Heart right ventricle (tissue), 16 donors: Measurements from ENCODE around the gene TCF12. TPM values are rescaled to one million over a fixed set of nuclear protein-coding genes. Genes with fewer than 3 reads are reported as not detected.

Experiments
- ATAC-seq, 8 donors: fragments of 200-7000 bp; cut with Tn5 transposase; one replicate each; pipeline ENCODE4 v1.9.1; 2020; ENCODE audit warnings: mild to moderate bottlenecking in 8 of 8, moderate library complexity in 8 of 8, moderate number of reproducible peaks in 1 of 8
- DNase-seq, 2 donors: peaks; one replicate each; pipeline ENCODE4 v3.0.0-alpha.2; 2020
- H3K27ac ChIP-seq, 10 donors: fragments of 200-600 bp; sonication (generic) in 2 of 10; one replicate each; pipeline versions ENCODE4 v1.5.0 to v1.8.0; 2020 to 2022; ENCODE audit warnings: mild to moderate bottlenecking in 3 of 10
- H3K27me3 ChIP-seq, 7 donors: fragments of 200-600 bp; one replicate each; pipeline ENCODE4 v1.8.0; 2021 to 2022; ENCODE audit warnings: mild to moderate bottlenecking in 2 of 7
- H3K36me3 ChIP-seq, 9 donors: fragments of 200-600 bp; sonication (generic) in 1 of 9; one replicate each; pipeline versions ENCODE4 v1.5.0 to v1.8.0; 2020 to 2022; ENCODE audit warnings: mild to moderate bottlenecking in 2 of 9
- H3K4me1 ChIP-seq, 9 donors: fragments of 200-600 bp; sonication (generic) in 1 of 9; one replicate each; pipeline versions ENCODE4 v1.5.0 to v1.8.0; 2020 to 2022; ENCODE audit warnings: mild to moderate bottlenecking in 4 of 9
- H3K4me3 ChIP-seq, 10 donors: fragments of 200-600 bp; sonication (generic) in 2 of 10; one replicate each; pipeline versions ENCODE4 v1.5.0 to v1.8.0; 2020 to 2022; ENCODE audit warnings: mild to moderate bottlenecking in 7 of 10, moderate library complexity in 2 of 10
- H3K9me3 ChIP-seq, 11 donors: fragments of 200-600 bp in 10 of 11; sonication (generic) in 2 of 11; one replicate each; pipeline versions ENCODE4 v1.5.0 to v1.8.0; 2013 to 2022; ENCODE audit warnings: mild to moderate bottlenecking in 2 of 11, control low read depth in 1 of 11, moderate library complexity in 1 of 11
- WGBS, 2 donors: extraction: QIAGEN DNeasy Blood & Tissue Kit; methylation state at CpG; one replicate each; pipeline ENCODE4 v1.1.7; 2013; ENCODE audit warnings: inconsistent platforms in 1 of 2; 5-methylcytosine and 5-hydroxymethylcytosine counted together
- intact Hi-C, 10 donors: fragments of 100-400 bp; cut with DNase I; formaldehyde crosslinking; loops; one replicate each; pipeline versions ENCODE4 v1.11.1 to v1.14.2; 2022
- polyA plus RNA-seq, 2 donors: library from polyadenylated mRNA; stranded (reverse); fragments of 200-250 nt; gene quantifications; one replicate each; pipeline ENCODE4 v1.2.3, GENCODE V29; 2013
- total RNA-seq, 10 donors: library from RNA; stranded (reverse); fragmentation: NEBNext Ultra II Directional in 3 of 10; extraction: Animal tissue kit (Norgen Biotek cat#: 25700) in 3 of 10; gene quantifications; one replicate each; pipeline versions ENCODE4 v1.2.1 to v1.2.4, GENCODE V29; 2021 to 2023
- TF ChIP-seq, protein P1 (sequence below), 9 donors: fragments of 200-600 bp; sonication (generic) in 2 of 9; IDR thresholded peaks; one replicate each; pipeline versions ENCODE4 v1.5.0 to v1.8.0; 2021 to 2022; ENCODE audit warnings: antibody characterized with exemption in 9 of 9, mild to moderate bottlenecking in 5 of 9, moderate library complexity in 1 of 9
- donor health status: Arrhythmogenic right ventricular cardiomyopathy.
- donor health status: ischemic (EF 13 %, LVEDD 7.1; RV severe dilation, severe dysfunction).
- donor health status: healthy with polysubstance abuse.
- donor health status: DM: no; HTN: yes; CAD: no.
- donor health status: DM: no; HTN: no; CAD: no.
- donor health status: ischemic (EF 25% LVEDD 6.9; RV normal size, moderate dysfunction).
- donor health status: ischemic (EF 25% LVEDD 5.7; RV mildly dilated, moderate dysfunction).
- donor health status: healthy.
- donor health status: DM: yes; HTN: yes; CAD: no.
- donor health status: Ischemic cardiomyopathy.
- donor health status: ischemic (EF 35%, LVEDD 5.7; RV mildly dilated, moderate dysfunction).
- donor health status: nonischemic (EF 11% LVEDD 7.7; RV severe dilation, severe dysfunction).
- donor health status: DM: yes; HTN: yes; CAD: no.
- donor health status: PGD.
- donor health status: ischemic (EF 29% LVEDD 5.4; RV normal size, mild dysfunction).
- donor health status: nonischemic (EF 23%, LVEDD 6.1; RV moderate dilation, normal function).

TCF12 gene
- total and polyA plus RNA-seq, 12 donors, result 8.7 to 55.7 (median 38.4) TPM

- Histone ChIP-seq H3K4me1 (peaks cover 0 to 45% (median 30%) of the 10 kb centered on the region in 9 donors), H3K27ac (no peak overlapping the region), H3K4me3 (no peak overlapping the region), H3K36me3 (no peaks in the 10 kb centered on the region), H3K9me3 (no peaks in the 10 kb centered on the region), H3K27me3 (no peaks in the 10 kb centered on the region)
- intact Hi-C loops, result loop anchor here (5.0 to 10.0 kb wide), 11 partner anchors 71 to 649 kb away; partner anchors contain the start of gene TCF12 (in 1 of the 10)
- DNase-seq, result no peak
- no peak for ATAC-seq
- WGBS, 2 donors, result 61 to 62% methylated on average over 1 of the region's 1 CpG
- TF ChIP-seq, protein P1, sequence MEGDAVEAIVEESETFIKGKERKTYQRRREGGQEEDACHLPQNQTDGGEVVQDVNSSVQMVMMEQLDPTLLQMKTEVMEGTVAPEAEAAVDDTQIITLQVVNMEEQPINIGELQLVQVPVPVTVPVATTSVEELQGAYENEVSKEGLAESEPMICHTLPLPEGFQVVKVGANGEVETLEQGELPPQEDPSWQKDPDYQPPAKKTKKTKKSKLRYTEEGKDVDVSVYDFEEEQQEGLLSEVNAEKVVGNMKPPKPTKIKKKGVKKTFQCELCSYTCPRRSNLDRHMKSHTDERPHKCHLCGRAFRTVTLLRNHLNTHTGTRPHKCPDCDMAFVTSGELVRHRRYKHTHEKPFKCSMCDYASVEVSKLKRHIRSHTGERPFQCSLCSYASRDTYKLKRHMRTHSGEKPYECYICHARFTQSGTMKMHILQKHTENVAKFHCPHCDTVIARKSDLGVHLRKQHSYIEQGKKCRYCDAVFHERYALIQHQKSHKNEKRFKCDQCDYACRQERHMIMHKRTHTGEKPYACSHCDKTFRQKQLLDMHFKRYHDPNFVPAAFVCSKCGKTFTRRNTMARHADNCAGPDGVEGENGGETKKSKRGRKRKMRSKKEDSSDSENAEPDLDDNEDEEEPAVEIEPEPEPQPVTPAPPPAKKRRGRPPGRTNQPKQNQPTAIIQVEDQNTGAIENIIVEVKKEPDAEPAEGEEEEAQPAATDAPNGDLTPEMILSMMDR (IDR thresholded peaks at IDR 0.05), result no peak
Measured at GRCh38 chr15:57143511-57144078, 225.2 kb downstream of the TCF12 start.

DNA sequence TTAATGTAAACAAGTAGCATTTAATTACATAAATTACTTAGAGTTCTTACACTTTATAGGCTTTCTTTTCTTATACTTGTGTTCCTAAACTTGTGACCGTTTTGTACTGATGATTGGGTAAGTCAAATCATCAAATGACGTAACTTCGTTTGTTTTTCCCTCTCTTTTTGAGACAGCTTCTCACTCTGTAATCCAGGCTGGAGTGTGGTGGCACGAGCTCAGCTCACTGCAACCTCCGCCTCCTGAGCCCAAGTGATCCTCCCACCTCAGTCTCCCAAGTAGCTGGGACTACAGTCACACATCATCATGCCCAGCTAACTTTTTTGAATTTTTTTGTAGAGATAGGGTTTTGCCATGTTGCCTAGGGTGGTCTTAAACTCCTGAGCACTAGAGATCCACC lies 226.0 kb downstream of the TCF12 start:
- TF ChIP-seq, protein P1 (IDR thresholded peaks at IDR 0.05), result no peak
- Histone ChIP-seq H3K36me3 (no peaks in the 10 kb centered on the region), H3K4me3 (no peak overlapping the region), H3K27ac (no peak overlapping the region), H3K4me1 (peaks cover 0 to 52% (median 34%) of the 10 kb centered on the region in 9 donors), H3K27me3 (no peaks in the 10 kb centered on the region), H3K9me3 (no peaks in the 10 kb centered on the region)
- ATAC-seq (no peak), DNase-seq (no peak)
- intact Hi-C loops, result loop anchor here (5.0 to 10.0 kb wide), 11 partner anchors 70 to 650 kb away; partner anchors contain the start of gene TCF12 (in 1 of the 10)
- 68 to 78% methylated on average over 5 of the region's 5 CpGs for WGBS, 2 donors

- DNase-seq, result peak in 1 of 2 donors; percentile 57
- H3K4me1 ChIP-seq, result peaks cover 0 to 53% (median 44%) of the 10 kb centered on the region in 9 donors
- TF ChIP-seq, protein P1 (IDR thresholded peaks at IDR 0.05), result peak; percentile 55 to 88 (median 82)
- 19% methylated on average over 4 of the region's 4 CpGs for WGBS, 2 donors
- H3K36me3 ChIP-seq, result peaks cover 0 to 4% (median 0%) of the 10 kb centered on the region in 9 donors
- H3K9me3 ChIP-seq, result peaks cover 0 to 8% (median 3%) of the 10 kb centered on the region in 11 donors
- H3K27me3 ChIP-seq, result no peaks in the 10 kb centered on the region
- peak overlapping the region in 7 of 10 donors; percentile 36 to 62 (median 54) for H3K27ac ChIP-seq
- intact Hi-C loops, result loop anchor here (1.0 to 10.0 kb wide), 18 partner anchors 66 to 652 kb away; partner anchors contain the start of gene TCF12 (in 1 of the 10)
- ATAC-seq, result peak in 7 of 8 donors; percentile 39 to 76 (median 65)
- peak overlapping the region in 7 of 10 donors; percentile 9 to 43 (median 33) for H3K4me3 ChIP-seq
Measured at GRCh38 chr15:57146506-57147201, 228.2 kb downstream of the TCF12 start.

DNA sequence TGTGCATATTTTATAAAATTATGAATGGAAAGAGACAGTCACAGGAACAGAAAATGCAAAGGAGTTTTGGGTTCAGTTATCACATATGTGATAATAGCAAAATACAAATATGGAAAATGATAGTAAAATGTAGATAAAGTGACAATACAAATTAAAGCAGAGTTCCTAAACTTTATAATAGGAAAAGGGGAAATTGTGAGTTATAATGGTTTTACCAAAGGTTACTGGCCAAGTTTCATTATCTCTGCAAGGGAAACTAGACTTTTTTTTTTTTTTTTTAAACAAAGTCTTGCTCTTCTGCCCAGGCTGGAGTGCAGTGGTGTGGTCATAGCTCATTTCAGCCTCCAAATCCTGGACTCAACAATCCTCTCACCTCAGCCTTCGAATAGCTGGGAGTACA lies 229.2 kb downstream of the TCF12 start:
- TF ChIP-seq, protein P1 (IDR thresholded peaks at IDR 0.05), result no peak
- H3K27me3 ChIP-seq, result no peaks in the 10 kb centered on the region
- H3K4me1 ChIP-seq, result peaks cover 0 to 53% (median 45%) of the 10 kb centered on the region in 9 donors
- 93 to 94% methylated on average over 1 of the region's 1 CpG for WGBS, 2 donors
- ATAC-seq, result peak in 2 of 8 donors; percentile 12 to 32
- H3K4me3 ChIP-seq, result no peak overlapping the region
- H3K27ac ChIP-seq, result peak overlapping the region in 4 of 10 donors; percentile 10 to 62 (median 43)
- peaks cover 0 to 9% (median 0%) of the 10 kb centered on the region in 9 donors for H3K36me3 ChIP-seq
- H3K9me3 ChIP-seq, result peaks cover 0 to 18% (median 12%) of the 10 kb centered on the region in 11 donors
- DNase-seq, result no peak
- intact Hi-C loops, result loop anchor here (2.0 to 10.0 kb wide), 16 partner anchors 65 to 653 kb away; partner anchors contain the start of gene TCF12 (in 1 of the 10)
